SK-N-SH (cell line): Measurements from ENCODE around the gene ZNF791. TPM values are rescaled to one million over a fixed set of nuclear protein-coding genes. Genes with fewer than 3 reads are reported as not detected.

Experiments
- CTCF ChIA-PET: fragments of 300-600, 350-600 bp; formaldehyde crosslinking; extraction: SDS; loops from one replicate; lab custom pipeline; 2021; lab: Yijun Ruan, JAX
- POLR2A ChIA-PET: fragments of 350-600 bp; sonication (Branson Sonifier 250); formaldehyde crosslinking; extraction: SDS; loops from one replicate; lab custom pipeline; 2020; ENCODE audit warnings: antibody characterized with exemption, inconsistent platforms; lab: Yijun Ruan, JAX
- DNase-seq: peaks from one replicate; pipeline ENCODE4 v3.0.0; 2012
- H2AFZ ChIP-seq: fragments of 200-600 bp; sonication (generic); 2 replicates; pipeline ENCODE4 v1.8.1; 2016; ENCODE audit warnings: antibody characterized with exemption, mild to moderate bottlenecking, low read depth
- H3F3A ChIP-seq: fragments of 200-600 bp; sonication (generic); replicated peaks from 2 replicates; pipeline ENCODE3; 2016; ENCODE audit warnings: antibody characterized with exemption, mild to moderate bottlenecking; ENCODE audit not compliant: insufficient read depth
- H3K27ac ChIP-seq, 2 experiments: fragments of 200-500 bp in 1 of 2; fragments of 200-600 bp in 1 of 2; sonication (Bioruptor generic) in 1 of 2; sonication (generic), shearing (Covaris generic) in 1 of 2; 2 replicates each; pipeline versions ENCODE4 v1.5.1 to v1.6.1; 2014 to 2016; ENCODE audit warnings: low read depth in 2 of 2, inconsistent platforms in 1 of 2, low read length in 1 of 2, mild to moderate bottlenecking in 1 of 2, mixed read lengths in 1 of 2
- H3K27me3 ChIP-seq: fragments of 200-600 bp; sonication (generic), shearing (Covaris generic); 2 replicates; pipeline ENCODE4 v1.6.1; 2016; ENCODE audit warnings: mixed run types; ENCODE audit not compliant: insufficient read depth
- H3K36me3 ChIP-seq, 2 experiments: fragments of 200-500 bp in 1 of 2; fragments of 200-600 bp in 1 of 2; sonication (Bioruptor generic) in 1 of 2; sonication (generic) in 1 of 2; replicated peaks in 1 of 2; 2 replicates each; pipeline versions ENCODE3 to v1.5.1; 2014 to 2016; ENCODE audit warnings: low read length in 1 of 2, mild to moderate bottlenecking in 1 of 2; ENCODE audit not compliant: insufficient read depth in 2 of 2, control insufficient read depth in 1 of 2
- H3K4me1 ChIP-seq, 2 experiments: fragments of 200-500 bp in 1 of 2; fragments of 200-600 bp in 1 of 2; sonication (Bioruptor generic) in 1 of 2; sonication (generic), shearing (Covaris generic) in 1 of 2; 2 replicates each; pipeline versions ENCODE4 v1.5.1 to v1.6.1; 2014 to 2016; ENCODE audit warnings: low read depth in 1 of 2, low read length in 1 of 2, mixed run types in 1 of 2; ENCODE audit not compliant: insufficient read depth in 2 of 2, control insufficient read depth in 1 of 2
- H3K4me2 ChIP-seq: fragments of 200-600 bp; sonication (generic), shearing (Covaris generic); 2 replicates; pipeline ENCODE4 v1.6.1; 2017; ENCODE audit warnings: mixed run types
- H3K4me3 ChIP-seq, 2 experiments: fragments of 200-500 bp in 1 of 2; fragments of 200-600 bp in 1 of 2; sonication (Bioruptor generic) in 1 of 2; sonication (generic), shearing (Covaris generic) in 1 of 2; 2 replicates each; pipeline versions ENCODE4 v1.5.1 to v1.8.1; 2014 to 2016; ENCODE audit warnings: low read depth in 2 of 2, inconsistent platforms in 1 of 2, low read length in 1 of 2, mild to moderate bottlenecking in 1 of 2, mixed read lengths in 1 of 2, moderate library complexity in 1 of 2
- H3K79me2 ChIP-seq: fragments of 200-600 bp; sonication (generic); 2 replicates; pipeline ENCODE4 v1.8.1; 2017; ENCODE audit warnings: mild to moderate bottlenecking; ENCODE audit not compliant: insufficient read depth
- H3K9ac ChIP-seq: fragments of 200-600 bp; sonication (generic); 2 replicates; pipeline ENCODE4 v1.6.1; 2017; ENCODE audit warnings: mixed run types
- H3K9me2 ChIP-seq: fragments of 200-600 bp; sonication (generic); 2 replicates; pipeline ENCODE4 v1.6.1; 2017; ENCODE audit warnings: mixed run types
- H3K9me3 ChIP-seq: fragments of 200-600 bp; sonication (generic); 2 replicates; pipeline ENCODE4 v1.6.1; 2017; ENCODE audit warnings: mixed run types, mild to moderate bottlenecking, moderate library complexity
- H4K20me1 ChIP-seq: fragments of 200-600 bp; sonication (generic); 2 replicates; pipeline ENCODE4 v1.6.1; 2017; ENCODE audit warnings: mild to moderate bottlenecking, mixed run types; ENCODE audit not compliant: insufficient read depth
- CHD2 ChIP-seq: fragments of 150-350 bp; IDR thresholded peaks from 2 replicates; pipeline ENCODE4 v1.6.1; 2018; ENCODE audit warnings: low read length; ENCODE audit not compliant: partially characterized antibody
- ELF1 ChIP-seq: IDR thresholded peaks from 2 replicates; pipeline ENCODE4 v1.4.0; 2012
- EZH2phosphoT487 ChIP-seq: fragments of 200-600 bp; sonication (generic); IDR thresholded peaks from 2 replicates; pipeline ENCODE4 v1.6.1; 2017; ENCODE audit warnings: low read depth, mixed run types, mild to moderate bottlenecking, antibody characterized with exemption, moderate library complexity, borderline replicate concordance
- FOSL2 ChIP-seq: IDR thresholded peaks from 2 replicates; pipeline ENCODE4 v1.4.0; 2012; ENCODE audit warnings: low read depth, mild to moderate bottlenecking, moderate library complexity, borderline replicate concordance
- FOXM1 ChIP-seq: IDR thresholded peaks from 2 replicates; pipeline ENCODE4 v1.4.0; 2012; ENCODE audit warnings: low read depth, mild to moderate bottlenecking
- GABPA ChIP-seq: IDR thresholded peaks from 2 replicates; pipeline ENCODE4 v1.4.0; 2012; ENCODE audit warnings: low read depth, mild to moderate bottlenecking
- MXI1 ChIP-seq: IDR thresholded peaks from 2 replicates; pipeline ENCODE4 v1.6.1; 2012; ENCODE audit warnings: mild to moderate bottlenecking, low read depth, low read length, improper control_type of control experiment
- NRF1 ChIP-seq: IDR thresholded peaks from 2 replicates; pipeline ENCODE4 v1.6.1; 2012; ENCODE audit warnings: low read depth, mild to moderate bottlenecking, low read length
- POLR2AphosphoS5 ChIP-seq: IDR thresholded peaks from 2 replicates; pipeline ENCODE4 v1.6.1; 2012; ENCODE audit warnings: low read depth, low read length
- RAD21 ChIP-seq: IDR thresholded peaks from 2 replicates; pipeline ENCODE4 v1.6.1; 2012; ENCODE audit warnings: mild to moderate bottlenecking, low read length
- RXRA ChIP-seq: IDR thresholded peaks from 2 replicates; pipeline ENCODE4 v1.4.0; 2012; ENCODE audit warnings: low read depth, mild to moderate bottlenecking, borderline replicate concordance
- SIN3A ChIP-seq: IDR thresholded peaks from 2 replicates; pipeline ENCODE4 v1.6.1; 2012; ENCODE audit warnings: low read depth, mild to moderate bottlenecking, low read length, moderate library complexity, borderline replicate concordance
- SMC3 ChIP-seq: IDR thresholded peaks from 2 replicates; pipeline ENCODE4 v1.6.1; 2012; ENCODE audit warnings: low read depth, low read length, improper control_type of control experiment
- TAF1 ChIP-seq: IDR thresholded peaks from 2 replicates; pipeline ENCODE4 v1.6.1; 2012; ENCODE audit warnings: low read depth, mild to moderate bottlenecking, low read length, moderate library complexity, borderline replicate concordance
- TCF12 ChIP-seq: IDR thresholded peaks from 2 replicates; pipeline ENCODE4 v1.4.0; 2012
- WGBS: methylation state at CpG from one replicate; pipeline ENCODE4 v1.1.6; 2017; ENCODE audit warnings: low lambda C conversion rate; 5-methylcytosine and 5-hydroxymethylcytosine counted together
- polyA plus RNA-seq, 3 experiments: library from polyadenylated mRNA; depleted of rRNA; stranded (reverse); fragments of >200 nt; gene quantifications; 2 replicates each; pipeline ENCODE4 v1.2.3, GENCODE V29; 2012
- TF ChIP-seq, protein P1 (sequence below): IDR thresholded peaks from 2 replicates; pipeline ENCODE4 v1.4.0; 2012; ENCODE audit warnings: low read depth, borderline replicate concordance
- TF ChIP-seq, protein P2 (sequence below): fragments of 200-600 bp; sonication (generic); IDR thresholded peaks from 2 replicates; pipeline ENCODE4 v1.6.1; 2017; ENCODE audit warnings: antibody characterized with exemption, mild to moderate bottlenecking, moderate library complexity
- TF ChIP-seq, protein P3 (sequence below): IDR thresholded peaks from 2 replicates; pipeline ENCODE4; 2012

Gene ZNF791
- polyA plus RNA-seq, 1 of the 3 experiments (the other 2 are of a cell fraction): 8.9 TPM

DNA sequence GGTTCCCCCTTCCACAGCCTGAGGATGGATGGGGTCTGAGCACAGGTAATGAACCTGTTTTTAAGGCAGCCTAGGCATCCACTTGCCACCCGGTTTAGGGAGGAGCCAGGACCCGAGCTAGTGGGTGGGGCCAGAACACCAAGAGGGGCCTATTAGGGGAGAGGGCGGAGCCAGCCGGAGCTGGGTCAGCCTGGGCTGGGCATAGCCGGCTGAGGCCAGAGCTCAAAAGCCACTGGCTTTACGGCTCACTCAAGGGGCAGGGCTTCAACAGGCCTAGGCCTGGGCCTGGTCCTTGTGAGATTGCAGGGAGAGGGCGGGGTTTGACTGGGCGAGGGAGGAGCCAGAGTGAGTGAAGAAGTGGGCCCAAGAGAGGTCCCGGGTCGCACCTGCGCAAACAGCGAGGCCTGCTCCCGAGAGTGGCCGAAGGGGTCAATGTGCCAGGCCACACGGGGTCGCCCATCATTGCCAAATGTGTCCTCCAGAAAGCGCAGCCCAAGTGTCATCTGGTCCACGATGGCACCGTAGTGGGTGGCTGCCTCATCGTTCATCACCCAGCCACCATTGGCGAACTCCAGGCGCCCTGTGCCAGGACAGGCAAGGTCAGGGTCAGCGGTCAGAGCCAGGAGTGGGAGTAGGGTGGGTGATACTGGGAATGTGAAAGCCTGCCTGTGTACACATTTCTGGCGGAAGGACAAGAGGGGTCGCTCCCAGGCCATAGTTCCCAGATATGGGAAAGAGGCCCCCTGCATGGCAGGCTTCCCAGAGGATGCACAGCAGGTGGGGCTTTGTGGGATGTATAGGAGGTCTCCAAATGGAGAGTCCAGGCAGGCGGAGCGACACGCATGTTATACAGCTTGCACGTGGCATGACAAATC is 53.9 kb downstream of the ZNF791 start:
- ChIA-PET POLR2A (no interaction called here), CTCF (interaction anchor here (1.2 to 3.1 kb wide), 2 partner anchors 24 to 25 kb away, joined by 4 to 12 read pairs; no protein-coding TSS in a partner anchor)
- H3K4me2 ChIP-seq: no peak overlapping the region
- peaks cover 0 to 26% of the 10 kb centered on the region in 2 experiments; a peak in 1 of 4 replicates for H3K4me1 ChIP-seq
- H2AFZ ChIP-seq: no peak overlapping the region
- no peaks in the 10 kb centered on the region for H3K27me3 ChIP-seq
- TF ChIP-seq FOXM1: no peak
- no peak for TF ChIP-seq TAF1
- TF ChIP-seq, protein P1, sequence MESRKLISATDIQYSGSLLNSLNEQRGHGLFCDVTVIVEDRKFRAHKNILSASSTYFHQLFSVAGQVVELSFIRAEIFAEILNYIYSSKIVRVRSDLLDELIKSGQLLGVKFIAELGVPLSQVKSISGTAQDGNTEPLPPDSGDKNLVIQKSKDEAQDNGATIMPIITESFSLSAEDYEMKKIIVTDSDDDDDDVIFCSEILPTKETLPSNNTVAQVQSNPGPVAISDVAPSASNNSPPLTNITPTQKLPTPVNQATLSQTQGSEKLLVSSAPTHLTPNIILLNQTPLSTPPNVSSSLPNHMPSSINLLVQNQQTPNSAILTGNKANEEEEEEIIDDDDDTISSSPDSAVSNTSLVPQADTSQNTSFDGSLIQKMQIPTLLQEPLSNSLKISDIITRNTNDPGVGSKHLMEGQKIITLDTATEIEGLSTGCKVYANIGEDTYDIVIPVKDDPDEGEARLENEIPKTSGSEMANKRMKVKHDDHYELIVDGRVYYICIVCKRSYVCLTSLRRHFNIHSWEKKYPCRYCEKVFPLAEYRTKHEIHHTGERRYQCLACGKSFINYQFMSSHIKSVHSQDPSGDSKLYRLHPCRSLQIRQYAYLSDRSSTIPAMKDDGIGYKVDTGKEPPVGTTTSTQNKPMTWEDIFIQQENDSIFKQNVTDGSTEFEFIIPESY: no peak
- TF ChIP-seq EZH2phosphoT487: no peak
- TF ChIP-seq POLR2AphosphoS5: no peak
- TF ChIP-seq, protein P2, sequence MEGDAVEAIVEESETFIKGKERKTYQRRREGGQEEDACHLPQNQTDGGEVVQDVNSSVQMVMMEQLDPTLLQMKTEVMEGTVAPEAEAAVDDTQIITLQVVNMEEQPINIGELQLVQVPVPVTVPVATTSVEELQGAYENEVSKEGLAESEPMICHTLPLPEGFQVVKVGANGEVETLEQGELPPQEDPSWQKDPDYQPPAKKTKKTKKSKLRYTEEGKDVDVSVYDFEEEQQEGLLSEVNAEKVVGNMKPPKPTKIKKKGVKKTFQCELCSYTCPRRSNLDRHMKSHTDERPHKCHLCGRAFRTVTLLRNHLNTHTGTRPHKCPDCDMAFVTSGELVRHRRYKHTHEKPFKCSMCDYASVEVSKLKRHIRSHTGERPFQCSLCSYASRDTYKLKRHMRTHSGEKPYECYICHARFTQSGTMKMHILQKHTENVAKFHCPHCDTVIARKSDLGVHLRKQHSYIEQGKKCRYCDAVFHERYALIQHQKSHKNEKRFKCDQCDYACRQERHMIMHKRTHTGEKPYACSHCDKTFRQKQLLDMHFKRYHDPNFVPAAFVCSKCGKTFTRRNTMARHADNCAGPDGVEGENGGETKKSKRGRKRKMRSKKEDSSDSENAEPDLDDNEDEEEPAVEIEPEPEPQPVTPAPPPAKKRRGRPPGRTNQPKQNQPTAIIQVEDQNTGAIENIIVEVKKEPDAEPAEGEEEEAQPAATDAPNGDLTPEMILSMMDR: no peak
- TF ChIP-seq TCF12: no peak
- no peak for TF ChIP-seq CHD2
- no peak for TF ChIP-seq FOSL2
- TF ChIP-seq NRF1: no peak
- TF ChIP-seq SMC3: no peak
- TF ChIP-seq ELF1: no peak
- TF ChIP-seq, protein P3, sequence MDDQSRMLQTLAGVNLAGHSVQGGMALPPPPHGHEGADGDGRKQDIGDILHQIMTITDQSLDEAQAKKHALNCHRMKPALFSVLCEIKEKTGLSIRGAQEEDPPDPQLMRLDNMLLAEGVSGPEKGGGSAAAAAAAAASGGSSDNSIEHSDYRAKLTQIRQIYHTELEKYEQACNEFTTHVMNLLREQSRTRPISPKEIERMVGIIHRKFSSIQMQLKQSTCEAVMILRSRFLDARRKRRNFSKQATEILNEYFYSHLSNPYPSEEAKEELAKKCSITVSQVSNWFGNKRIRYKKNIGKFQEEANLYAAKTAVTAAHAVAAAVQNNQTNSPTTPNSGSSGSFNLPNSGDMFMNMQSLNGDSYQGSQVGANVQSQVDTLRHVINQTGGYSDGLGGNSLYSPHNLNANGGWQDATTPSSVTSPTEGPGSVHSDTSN: no peak
- no peak for TF ChIP-seq RAD21
- TF ChIP-seq MXI1: no peak
- no peak for TF ChIP-seq RXRA
- no peak for TF ChIP-seq SIN3A
- TF ChIP-seq GABPA: no peak
- no peak overlapping the region for H3K4me3 ChIP-seq
- peak; percentile 81 for DNase-seq
- 93% methylated on average over 23 of the region's 29 CpGs for WGBS
- H3K9ac ChIP-seq: no peak overlapping the region
- H3K79me2 ChIP-seq: peaks cover 37% of the 10 kb centered on the region
- H3K9me3 ChIP-seq: no peaks in the 10 kb centered on the region
- no peaks in the 10 kb centered on the region for H3K9me2 ChIP-seq
- peaks cover 11 to 14% of the 10 kb centered on the region in 2 experiments for H3K36me3 ChIP-seq
- no peak overlapping the region for H3K27ac ChIP-seq
- peaks cover 11% of the 10 kb centered on the region for H3F3A ChIP-seq
- H4K20me1 ChIP-seq: no peaks in the 10 kb centered on the region
